HG03045 (cell line): Measurements from ENCODE around the gene JAM3.
"Not testable (repeated sequence)": the region's sequence is repeated elsewhere in the genome, so short reads cannot be mapped to it uniquely, and the experiment has no call there.

ENCODE experiments used
- ATAC-seq: cut with Tn5 transposase; IDR thresholded peaks from one replicate; pipeline ENCODE4 v1.9.1; 2021; ENCODE audit warnings: mild to moderate bottlenecking, moderate library complexity; ENCODE audit not compliant: unreplicated experiment

The JAM3 gene

DNA sequence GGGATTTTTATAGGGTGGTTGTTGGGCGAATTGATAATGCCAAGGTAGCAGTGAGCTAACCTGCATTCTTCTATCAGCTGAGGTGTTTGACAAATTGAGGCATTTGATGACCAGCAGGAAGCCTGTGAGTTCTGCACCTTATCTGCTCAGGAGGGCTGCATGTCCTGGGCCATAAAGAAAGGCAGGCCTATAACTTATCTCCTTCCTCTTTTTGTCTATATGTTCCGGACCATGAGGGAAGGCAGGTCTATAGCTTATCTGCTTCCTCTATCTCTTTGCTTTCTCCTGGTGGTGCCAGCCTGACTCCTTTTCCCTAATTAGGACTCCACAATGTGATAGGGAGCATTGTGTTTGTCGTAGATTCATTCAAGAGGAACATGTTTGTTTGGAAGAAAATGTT lies 8.6 kb upstream of the JAM3 start:
- ATAC-seq, result no peak

DNA sequence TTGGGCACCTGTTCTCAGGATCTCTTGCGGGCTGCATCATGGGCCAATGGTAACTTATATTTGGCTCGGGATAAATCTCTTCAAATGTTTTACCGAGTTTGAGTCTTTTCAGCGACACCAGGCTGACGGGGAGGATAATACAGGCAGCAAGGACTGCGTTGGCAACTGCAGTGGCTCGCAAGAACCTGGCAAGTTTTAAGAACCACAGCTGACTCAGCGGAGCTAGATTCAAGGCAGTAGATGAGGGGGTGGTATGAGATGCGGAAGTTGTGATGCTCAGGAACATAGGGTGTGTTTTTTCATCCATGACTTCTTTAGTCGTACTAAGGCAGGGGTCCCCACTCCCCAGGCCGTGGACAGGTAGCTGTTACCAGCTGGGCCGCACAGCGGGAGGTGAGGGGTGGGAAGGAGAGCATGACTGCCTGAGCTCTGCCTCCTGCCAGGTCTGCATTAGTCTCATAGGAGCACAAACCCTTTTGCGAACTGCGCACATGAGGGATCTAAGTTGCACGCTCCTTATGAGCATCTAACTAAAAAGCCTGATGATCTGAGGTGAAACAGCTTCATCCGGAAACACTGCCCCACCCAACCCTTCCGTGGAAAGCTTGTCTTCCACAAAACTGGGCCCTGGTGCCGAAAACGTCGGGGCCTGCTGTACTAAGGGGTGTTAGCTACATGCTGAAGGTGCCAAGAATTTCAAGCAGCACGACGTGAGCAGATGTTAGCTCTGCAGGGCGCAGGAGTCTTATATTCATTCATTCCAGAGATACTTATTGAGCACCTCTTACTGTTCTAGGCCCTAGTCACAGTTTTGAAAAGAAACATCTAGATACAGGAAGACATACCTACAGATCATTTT lies 6.4 kb upstream of the JAM3 start:
- no peak for ATAC-seq

DNA sequence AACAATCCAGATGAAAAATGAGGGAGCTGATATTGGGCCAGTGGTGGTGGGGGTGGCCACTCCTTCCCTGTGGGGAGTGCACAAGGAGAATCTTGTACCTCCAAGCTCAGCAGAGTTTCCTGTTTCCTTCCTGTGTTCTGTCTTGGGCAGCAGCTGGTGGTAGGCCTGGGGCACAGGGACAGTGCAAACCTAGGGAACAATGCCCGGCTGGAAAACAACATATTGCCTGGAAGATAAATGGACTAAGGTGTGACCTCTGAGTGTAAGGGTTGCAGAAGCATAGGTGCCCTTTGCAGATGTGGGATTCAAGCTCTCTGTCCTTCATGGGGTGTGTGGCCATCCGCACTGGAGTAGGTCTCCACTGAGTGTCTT lies 5.8 kb upstream of the JAM3 start:
- ATAC-seq, result no peak

DNA sequence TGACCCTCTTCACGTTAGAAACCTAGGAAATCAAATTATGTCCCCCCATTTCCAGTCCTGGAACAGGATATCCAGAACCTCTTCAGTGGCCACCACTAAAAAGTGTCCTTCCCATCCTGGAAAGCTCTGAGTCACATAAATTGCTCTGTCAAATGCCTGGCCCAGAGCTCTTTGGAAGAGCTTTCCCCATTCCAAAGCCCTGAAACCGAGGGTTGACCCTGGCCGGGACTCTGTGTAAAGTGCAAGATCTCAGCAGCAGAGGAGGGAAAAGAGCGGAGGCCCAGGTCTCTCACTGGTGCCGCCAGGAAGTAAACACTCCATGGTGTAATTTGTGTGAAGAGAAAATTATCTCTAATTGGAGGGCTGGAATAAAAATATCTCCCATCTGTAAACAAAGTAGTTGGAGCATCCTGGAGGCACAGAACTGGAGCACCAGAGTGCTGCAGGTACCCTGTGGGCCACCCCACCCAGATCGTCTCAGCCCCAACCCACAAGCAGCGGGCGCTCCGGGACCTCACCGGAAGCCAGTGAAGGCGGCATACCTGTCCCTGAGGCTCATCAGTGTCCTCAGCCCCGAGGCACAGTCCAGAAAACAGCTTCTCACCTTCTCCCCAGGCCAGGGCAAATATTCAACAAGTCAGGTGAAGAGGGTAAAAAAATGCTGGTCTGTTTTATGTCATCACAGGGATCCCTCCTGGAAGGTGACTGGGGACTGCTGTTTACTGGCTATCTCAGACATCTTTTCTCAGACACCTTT lies 4.7 kb upstream of the JAM3 start:
- no peak for ATAC-seq

DNA sequence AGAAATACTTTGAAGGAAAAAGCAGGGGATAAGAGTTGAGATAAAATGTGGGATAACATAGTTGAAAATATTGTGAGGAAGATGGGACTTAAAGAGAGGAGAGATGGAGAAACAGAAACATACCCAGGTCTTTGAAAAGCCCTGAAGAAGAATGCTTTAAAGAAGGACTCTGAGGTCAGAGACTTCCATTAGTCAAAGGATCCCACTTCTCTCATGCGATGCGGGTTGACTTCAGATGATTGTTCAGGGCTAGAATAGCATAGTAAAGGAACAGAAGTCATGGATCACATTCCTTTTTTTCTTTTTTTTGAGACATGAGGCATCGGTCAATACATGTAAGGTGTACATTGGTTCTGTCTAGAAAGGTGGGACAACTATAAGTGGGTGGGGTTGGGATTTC lies 3.5 kb upstream of the JAM3 start:
- ATAC-seq, result no peak

DNA sequence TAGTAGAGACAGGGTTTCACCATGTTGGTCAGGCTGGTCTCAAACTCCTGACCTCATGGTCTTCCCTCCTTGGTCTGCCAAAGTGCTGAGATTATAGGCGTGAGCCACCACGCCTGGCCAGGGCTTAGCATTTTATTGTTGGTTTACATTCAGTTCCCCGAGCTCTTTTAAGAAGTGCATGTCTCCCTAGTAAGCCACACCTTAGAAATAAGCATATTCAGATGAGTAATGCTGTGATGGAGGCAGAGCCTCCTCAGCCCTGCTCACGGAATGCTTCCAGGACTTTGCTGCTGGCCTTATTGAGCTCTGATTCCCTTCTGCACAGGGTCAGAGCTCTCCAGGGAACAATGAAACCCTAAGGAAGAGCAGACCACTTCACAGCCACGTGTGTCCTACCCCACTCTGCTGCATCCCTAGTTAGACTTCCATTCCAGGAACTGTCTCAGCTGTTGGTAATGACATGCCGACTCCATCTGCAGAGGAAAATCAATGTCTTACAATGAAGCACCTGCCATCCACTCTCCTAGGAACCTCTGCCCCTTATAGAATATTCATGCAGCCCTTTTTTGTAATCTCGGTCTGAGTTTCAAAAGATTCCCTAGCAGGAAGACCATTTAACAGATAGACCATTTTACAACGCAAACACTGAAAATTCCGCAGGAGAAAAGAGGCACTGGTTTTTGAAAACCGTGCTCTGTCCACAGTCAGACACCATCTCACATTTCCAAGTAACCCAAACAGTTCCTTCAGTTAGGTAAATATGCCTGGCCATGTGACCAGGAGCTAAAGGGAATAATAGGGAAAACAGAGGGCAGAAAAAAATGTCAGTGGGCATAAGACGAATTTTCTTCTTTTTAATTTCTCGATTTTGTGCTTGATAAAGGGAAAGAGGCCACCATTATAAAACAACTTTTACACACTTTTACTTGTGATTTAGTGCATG lies 1.7 kb upstream of the JAM3 start:
- no peak for ATAC-seq

DNA sequence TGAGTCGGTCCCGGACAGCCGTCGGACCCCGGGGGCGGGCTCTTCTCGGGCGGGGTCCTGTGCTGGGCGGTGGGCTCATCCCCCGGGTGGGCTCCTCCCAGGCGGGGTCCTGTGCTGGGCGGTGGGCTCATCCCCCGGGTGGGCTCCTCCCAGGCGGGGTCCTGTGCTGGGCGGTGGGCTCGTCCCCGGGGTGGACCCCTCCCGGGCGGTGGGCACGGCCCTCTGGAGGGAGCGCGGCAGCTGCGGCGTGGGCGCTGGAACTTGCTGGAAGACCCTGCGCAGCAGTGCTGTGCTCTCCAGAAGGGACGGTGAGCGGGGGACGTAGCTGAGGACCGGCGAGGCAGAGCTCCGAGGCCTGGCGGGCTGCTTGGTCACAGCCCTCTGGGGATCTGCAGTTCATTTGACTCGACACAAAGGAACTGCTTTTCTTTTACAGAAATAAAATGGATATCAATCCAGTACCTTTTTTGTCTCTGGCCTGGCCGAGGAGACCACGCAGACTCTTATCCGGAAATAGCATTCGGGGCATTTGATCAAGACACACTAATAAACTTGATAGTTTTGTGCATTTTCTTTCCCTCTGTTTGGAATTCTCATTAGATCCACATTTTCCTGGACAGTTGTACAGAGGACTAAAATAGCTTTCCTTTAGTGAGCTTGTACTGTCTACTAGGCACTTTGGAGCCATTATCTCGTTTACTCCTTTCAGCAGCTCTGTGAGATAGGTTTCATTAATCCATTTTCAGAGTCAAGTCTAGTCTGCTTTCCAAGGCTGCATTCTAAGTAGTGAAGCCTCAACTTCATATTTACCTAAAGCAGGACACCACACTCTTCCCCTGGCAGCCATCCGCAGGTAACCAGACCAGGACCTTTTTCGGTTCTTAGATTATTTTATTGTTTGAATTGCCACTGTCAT lies 812 bp downstream of the JAM3 start:
- no peak for ATAC-seq

DNA sequence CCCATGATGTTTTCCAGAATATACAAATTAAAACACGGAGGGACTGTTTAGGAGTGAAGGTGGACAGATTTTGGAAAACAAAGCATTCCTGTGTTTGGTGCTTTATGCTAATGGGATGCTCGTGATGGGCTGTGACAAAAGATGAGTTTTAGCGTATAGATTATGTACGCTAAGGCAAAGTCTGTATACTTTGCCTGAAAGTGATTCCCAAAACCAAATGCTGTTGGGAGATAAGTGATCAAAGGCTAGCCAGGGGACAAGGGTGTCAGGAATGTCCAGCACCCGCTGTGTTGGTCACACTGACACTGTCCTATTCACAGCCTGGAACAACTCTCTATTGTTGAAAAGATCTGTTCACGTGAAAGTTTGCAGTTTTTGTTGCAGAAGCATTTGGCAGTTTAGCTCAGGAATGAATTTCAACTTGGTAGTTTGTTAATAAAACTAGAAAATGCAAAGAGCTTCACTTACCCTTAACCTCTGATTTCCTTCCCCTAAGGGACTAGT lies 1.5 kb downstream of the JAM3 start:
- ATAC-seq, result no peak

DNA sequence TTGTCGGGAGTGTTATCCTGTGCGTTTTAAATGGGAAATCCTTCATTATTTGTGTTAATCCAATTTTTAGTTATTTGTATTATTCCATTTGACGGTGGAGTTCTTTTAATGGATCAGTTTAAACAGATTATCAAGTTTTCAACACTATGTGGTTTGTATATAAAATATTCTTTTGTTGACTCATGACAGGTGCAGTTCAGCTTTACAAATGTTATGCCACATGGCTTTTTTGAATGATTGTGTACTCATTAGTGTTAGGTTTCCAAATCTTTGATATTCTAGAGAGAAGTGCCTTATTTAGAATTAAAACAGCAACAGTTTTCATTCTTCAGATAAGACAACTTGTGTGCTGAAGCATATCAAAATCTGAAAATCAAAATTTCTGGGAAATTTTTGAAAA lies 2.4 kb downstream of the JAM3 start:
- ATAC-seq, result no peak

DNA sequence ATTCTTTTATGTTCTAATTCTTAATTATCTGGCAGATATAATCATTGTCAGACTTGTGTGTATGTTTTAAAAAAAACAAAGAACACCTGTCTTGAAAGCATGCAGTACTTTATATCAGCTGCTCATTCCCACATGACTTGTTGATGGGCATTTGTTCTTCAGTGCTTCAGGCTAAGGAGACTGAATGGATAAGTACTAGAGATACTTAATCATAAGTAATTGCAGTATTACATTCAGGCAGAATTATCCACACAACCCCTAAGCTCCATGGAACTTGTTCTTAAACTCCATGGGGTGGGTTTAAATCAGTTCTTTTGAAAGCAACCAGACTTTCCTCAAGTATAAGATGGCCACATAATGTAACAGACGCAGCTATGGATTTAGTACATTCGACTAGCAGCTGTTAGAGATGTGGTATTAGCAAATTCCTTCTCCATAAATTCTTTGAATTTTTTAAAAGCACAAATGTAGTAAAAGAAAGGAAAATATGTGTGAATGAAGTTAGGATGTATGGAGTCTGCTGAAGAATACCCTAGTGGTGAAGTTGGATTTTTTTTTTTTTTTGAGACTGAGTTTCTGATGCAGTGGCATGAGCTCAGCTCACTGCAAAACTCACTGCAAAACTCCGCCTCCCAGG lies 3.0 kb downstream of the JAM3 start:
- no peak for ATAC-seq

DNA sequence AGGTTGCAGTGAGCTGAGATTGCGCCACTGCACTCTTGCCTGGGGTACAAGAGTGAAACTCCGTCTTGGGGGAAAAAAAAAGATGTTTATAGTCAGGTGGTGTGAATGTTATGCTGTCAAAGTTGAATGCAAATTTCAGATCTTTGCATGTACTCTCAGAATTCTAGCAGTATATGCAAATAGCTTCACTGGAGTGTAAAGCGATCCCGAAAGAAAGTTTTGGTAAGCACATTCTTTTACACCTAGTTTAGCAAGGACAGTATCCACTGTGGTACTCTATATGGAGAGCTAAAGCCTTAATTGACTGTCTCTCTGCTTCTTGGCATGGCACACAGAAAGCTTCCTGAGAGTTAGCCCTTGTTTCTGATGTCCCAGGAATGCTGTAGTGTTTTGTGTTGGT lies 4.0 kb downstream of the JAM3 start:
- ATAC-seq, result peak; percentile 51

DNA sequence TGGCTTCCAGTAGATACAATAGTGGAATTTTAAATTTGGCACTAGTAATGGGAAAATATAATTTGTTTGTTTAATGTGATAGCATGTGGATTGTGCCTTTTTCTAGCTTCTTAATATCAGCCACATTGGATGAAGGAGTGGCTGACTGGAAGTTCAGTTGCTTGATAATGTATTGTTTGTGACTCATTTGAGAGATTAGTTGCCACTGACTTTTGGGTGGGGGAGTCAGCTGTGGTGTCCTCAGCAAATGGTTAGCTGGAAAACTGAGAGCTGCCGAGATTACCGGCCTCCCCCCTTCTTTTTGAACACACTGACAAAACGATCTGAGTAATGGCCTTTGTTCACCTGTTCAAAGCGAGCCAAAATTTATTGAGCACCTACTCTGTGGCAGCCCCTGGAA lies 5.5 kb downstream of the JAM3 start:
- ATAC-seq, result no peak

DNA sequence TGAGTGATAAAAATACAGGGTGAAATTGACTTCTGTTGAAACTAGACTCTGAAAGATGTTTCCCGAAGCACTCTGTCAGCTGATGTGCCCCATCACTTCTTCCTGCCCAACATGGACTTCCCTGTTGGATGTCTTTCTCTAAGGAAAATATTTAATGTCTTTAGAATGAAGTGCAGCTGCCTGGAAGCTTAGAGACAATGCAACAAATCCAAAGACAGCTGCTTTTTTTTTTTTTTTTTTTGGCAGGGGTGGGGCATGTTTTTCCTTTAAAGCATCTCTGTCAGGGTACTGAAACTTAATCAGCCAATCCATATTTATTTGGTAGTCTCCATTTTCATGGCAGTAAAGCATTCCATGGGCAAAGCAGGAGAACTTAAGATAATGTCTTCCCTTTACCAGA lies 5.9 kb downstream of the JAM3 start:
- ATAC-seq, result no peak

DNA sequence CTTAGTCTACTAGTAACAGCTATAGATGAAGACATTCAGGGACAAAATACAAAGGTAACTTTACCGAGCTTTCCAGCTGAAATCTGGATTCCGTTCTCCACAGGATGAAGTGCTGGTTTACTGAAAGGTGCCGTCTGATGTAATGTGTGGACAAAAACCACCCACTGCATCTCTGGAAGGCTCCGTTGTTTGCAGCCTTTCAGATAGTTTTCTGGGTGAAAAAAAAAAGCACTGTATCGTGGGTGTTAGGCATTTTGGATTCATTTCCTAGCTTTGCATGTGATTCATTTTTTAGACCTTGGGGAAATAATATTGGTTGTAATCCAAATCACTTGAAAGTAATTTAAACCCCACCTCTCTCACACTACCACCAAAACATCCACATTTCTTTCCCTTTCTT lies 10.4 kb downstream of the JAM3 start:
- no peak for ATAC-seq

DNA sequence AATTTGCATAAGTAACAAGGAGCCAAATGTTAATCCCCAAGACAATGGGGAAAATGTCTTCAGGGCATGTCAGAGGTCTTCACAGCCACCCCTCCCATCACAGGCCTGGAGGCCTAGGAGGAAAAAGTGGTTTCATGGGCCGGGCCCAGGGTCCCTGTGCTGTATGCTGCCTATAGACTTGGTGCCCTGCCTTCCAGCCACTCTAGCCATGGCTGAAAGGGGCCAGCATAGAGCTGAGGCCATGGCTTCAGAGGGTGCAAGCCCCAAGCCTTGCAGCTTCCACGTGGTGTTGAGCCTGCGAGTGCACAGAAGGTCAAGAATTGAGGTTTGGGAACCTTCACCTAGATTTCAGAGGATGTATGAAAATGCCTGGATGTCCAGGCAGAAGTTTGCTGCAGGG lies 12.4 kb downstream of the JAM3 start:
- ATAC-seq, result not testable (repeated sequence)

DNA sequence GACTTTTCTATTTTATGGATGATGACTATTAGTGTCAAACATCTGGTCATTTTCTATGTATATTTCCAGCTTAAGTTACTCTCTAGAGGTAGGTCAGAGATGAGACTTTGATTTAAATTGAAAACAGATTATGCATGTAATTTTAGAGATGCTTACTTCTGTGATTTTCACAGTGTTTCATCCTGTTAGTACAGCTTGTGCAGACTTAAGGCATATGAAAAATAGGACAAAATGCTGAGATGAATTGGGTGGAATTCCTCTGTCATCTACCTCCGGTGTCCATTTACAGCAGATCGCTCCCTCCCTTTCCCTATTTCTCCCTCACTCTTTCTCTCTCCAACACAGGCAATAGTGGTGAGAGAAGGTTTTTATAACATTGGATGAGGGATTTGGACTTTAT lies 14.1 kb downstream of the JAM3 start:
- no peak for ATAC-seq

DNA sequence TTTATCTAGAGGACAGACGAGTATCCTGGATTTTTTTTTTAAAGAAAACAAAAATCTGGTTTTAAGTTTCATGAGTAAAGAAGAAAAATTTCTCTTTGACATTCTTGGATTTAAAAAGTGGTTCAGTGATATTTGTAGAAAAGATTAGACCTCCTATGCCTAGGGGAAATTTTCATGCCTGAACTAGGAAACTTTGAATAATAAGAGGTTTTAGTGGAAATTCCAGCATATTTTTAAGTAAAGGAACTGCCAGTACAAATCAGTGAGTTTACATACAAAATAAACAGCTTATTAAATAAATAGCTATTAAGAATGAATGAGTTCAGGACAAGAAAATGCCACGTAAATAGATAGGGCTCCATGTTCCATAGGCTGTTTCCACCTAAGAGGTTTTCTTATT lies 17.5 kb downstream of the JAM3 start:
- ATAC-seq, result no peak

DNA sequence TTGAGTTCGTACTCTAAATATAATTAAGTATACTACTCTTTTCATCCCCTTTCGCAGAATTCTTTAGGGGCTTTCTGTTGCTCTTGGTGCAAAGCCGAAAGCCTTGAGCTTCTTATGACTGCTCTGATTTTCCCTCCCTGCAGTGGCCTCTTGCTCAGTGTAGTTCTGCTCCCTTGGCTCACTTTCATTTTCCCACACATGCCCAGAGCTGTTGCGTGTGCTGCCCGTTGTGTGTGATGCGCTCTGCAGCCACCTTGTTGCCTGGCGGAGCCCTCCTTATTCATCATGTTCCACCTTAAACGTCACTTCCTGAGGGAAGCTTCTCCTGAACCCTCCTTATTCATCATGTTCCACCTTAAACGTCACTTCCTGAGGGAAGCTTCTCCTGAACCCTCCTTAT lies 23.1 kb downstream of the JAM3 start:
- not testable (repeated sequence) for ATAC-seq

DNA sequence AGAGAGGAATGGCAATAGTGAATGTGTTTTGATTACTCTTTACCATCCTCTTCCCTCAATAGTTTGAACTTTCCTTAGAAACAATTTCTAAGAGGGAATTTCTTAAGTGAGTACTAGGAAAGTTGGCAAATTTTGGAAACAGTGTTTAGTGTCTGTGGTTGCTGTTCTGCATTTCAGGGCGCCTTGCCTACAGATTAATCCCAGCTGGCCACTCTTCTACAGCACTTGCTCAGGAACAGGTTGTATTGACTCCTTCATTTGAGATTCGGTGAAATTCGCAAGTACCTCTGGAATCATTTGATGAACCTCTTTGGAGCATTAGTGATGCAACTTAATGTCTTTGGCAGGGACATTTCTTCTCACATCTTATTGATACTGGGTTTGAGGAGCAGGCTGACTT lies 28.3 kb downstream of the JAM3 start:
- ATAC-seq, result no peak
